ENCODE measurements around the gene TRMT1L.

DNA sequence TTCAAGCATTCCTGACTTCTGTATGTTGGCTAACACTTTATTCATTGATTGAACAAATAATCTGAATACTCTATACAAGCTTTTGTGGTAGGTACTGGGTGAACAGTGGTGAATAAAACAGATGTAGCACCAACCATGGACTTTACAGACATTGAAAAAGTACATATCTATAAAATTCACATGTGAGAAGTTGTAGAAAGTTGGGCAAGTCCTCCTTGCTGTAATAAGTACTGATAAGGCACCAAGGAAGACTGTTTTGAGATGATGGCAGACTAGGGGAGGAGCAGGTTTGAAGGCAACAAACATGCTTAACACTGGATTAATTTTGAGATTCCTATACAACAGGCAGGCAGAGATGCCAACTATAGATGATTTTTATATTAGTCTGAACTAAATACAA is 69.0 kb downstream of the TRMT1L start:
- TF ChIP-seq POLR2A (IDR thresholded peaks at IDR 0.05; ENCODE audit: low read length) (no peak), GATA1 (IDR thresholded peaks at IDR 0.05; ENCODE audit: low read depth, low read length) (no peak)

Data from erythroblast (primary cell).